PFSK-1 (cell line): Measurements from ENCODE around the gene GSK3B.

Source experiments
- FOXP2 ChIP-seq: optimal IDR thresholded peaks from 2 replicates; pipeline ENCODE3; 2011; ENCODE audit warnings: borderline replicate concordance, control low read depth, inconsistent platforms; ENCODE audit not compliant: insufficient read depth; ENCODE audit errors: extremely low read length, extremely low read depth
- POLR2AphosphoS5 ChIP-seq: IDR thresholded peaks from 2 replicates; pipeline ENCODE4 v1.6.1; 2012; ENCODE audit warnings: low read depth, mild to moderate bottlenecking, control low read depth, low read length, moderate library complexity
- REST ChIP-seq, 2 experiments: IDR thresholded peaks; 2 replicates each; pipeline versions ENCODE4 v1.6.1 to v1.8.0; 2011 to 2012; ENCODE audit warnings: low read depth in 2 of 2, low read length in 2 of 2, control low read depth in 1 of 2, inconsistent platforms in 1 of 2, mild to moderate bottlenecking in 1 of 2, moderate library complexity in 1 of 2; ENCODE audit not compliant: insufficient read depth in 1 of 2
- SIN3A ChIP-seq: IDR thresholded peaks from 2 replicates; pipeline ENCODE4 v1.6.1; 2012; ENCODE audit warnings: mild to moderate bottlenecking, low read length, moderate library complexity, borderline replicate concordance; ENCODE audit not compliant: insufficient read depth
- TAF1 ChIP-seq: IDR thresholded peaks from 2 replicates; pipeline ENCODE4 v1.6.1; 2012; ENCODE audit warnings: low read length, control low read depth, borderline replicate concordance; ENCODE audit not compliant: insufficient read depth

GRCh38 chr3:119796368-119796767 lies 297.9 kb downstream of the GSK3B start:
- TF ChIP-seq POLR2AphosphoS5 (no peak), REST (IDR thresholded peaks at IDR 0.05; ENCODE audit: insufficient read depth in 1 of 2, low read depth in 2 of 2, low read length in 2 of 2) (no peak), TAF1 (no peak), SIN3A (no peak), FOXP2 (no peak)
